Measurements from ENCODE around the gene HRG. TPM values are rescaled to one million over a fixed set of nuclear protein-coding genes. Genes with fewer than 3 reads are reported as not detected.

Gene HRG
- total RNA-seq, 1 donor from 2014 or later, result not detected

DNA sequence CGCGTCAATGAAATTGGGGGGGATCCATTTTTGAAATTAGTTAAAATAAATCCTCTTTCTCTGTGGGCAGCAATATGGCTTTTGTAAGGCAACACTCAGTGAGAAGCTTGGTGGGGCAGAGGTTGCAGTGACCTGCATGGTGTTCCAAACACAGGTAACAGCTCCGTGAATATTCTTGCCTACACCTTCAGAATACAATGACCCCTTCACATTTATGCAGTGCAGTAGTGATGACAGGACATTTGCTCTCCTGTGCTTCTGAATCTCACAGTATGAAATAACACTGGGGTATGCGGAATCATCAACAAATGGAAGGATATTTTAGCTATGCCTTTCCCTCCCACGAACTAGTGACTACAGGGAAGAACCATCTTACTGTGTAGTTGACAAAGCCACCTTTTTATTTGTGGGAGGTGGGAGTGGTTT, 46.0 kb upstream of the HRG start:
- Mint-ChIP-seq H3K9me3 (no peaks in the 10 kb centered on the region), H3K36me3 (ENCODE audit: low read depth) (no peaks in the 10 kb centered on the region), H3K27me3 (peaks cover 31% of the 10 kb centered on the region), H3K4me1 (peaks cover 11% of the 10 kb centered on the region), H3K4me3 (no peak overlapping the region), H3K27ac (no peak overlapping the region)
- ChIA-PET CTCF (interaction anchor here (7.7 kb wide), 1 partner anchor 204 kb away, joined by 187 read pairs; no protein-coding TSS in a partner anchor), POLR2A (no interaction called here)
- DNase-seq (no peak), ATAC-seq (ENCODE audit: low read depth) (no peak)
- TF ChIP-seq, protein P1, sequence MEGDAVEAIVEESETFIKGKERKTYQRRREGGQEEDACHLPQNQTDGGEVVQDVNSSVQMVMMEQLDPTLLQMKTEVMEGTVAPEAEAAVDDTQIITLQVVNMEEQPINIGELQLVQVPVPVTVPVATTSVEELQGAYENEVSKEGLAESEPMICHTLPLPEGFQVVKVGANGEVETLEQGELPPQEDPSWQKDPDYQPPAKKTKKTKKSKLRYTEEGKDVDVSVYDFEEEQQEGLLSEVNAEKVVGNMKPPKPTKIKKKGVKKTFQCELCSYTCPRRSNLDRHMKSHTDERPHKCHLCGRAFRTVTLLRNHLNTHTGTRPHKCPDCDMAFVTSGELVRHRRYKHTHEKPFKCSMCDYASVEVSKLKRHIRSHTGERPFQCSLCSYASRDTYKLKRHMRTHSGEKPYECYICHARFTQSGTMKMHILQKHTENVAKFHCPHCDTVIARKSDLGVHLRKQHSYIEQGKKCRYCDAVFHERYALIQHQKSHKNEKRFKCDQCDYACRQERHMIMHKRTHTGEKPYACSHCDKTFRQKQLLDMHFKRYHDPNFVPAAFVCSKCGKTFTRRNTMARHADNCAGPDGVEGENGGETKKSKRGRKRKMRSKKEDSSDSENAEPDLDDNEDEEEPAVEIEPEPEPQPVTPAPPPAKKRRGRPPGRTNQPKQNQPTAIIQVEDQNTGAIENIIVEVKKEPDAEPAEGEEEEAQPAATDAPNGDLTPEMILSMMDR (IDR thresholded peaks at IDR 0.05), result no peak
- intact Hi-C loops (cut with micrococcal nuclease), result loop anchor here (10.0 kb wide), 1 partner anchor 955 kb away; no protein-coding TSS in a partner anchor

DNA sequence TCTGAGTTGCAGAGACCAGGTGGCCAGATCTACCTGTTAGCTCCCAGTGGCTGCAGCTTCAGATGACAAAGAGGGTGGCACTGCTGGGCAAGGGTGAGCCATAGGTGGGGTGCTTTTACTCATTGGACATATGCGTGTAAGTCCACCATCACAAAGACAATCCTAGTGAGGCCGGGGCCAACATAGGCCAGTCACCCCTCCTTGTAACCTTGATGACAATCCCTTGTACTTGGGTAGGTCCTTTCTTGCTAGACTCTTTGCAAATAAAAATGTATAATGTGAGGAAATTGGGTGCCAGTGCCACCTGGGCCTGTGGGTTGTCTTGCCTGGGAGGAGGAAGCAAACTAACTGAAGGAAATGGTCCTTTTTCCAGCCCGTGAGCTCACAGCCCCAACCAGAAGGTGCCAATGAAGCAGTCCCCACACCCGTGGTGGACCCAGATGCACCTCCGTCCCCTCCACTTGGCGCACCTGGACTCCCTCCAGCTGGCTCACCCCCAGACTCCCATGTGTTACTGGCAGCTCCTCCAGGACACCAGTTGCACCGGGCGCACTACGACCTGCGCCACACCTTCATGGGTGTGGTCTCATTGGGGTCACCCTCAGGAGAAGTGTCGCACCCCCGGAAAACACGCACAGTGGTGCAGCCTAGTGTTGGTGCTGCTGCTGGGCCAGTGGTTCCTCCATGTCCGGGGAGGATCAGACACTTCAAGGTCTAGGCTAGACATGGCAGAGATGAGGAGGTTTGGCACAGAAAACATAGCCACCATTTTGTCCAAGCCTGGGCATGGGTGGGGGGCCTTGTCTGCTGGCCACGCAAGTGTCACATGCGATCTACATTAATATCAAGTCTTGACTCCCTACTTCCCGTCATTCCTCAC, 45.4 kb upstream of the HRG start:
- POLR2A ChIA-PET, result no interaction called here
- intact Hi-C loops (cut with micrococcal nuclease), result no loop called here
- H3K4me1 Mint-ChIP-seq, result peaks cover 9% of the 10 kb centered on the region
- H3K4me3 Mint-ChIP-seq, result no peak overlapping the region
- H3K36me3 Mint-ChIP-seq (ENCODE audit: low read depth), result no peaks in the 10 kb centered on the region
- no peak for DNase-seq
- H3K27me3 Mint-ChIP-seq, result peaks cover 29% of the 10 kb centered on the region
- no peak for ATAC-seq (ENCODE audit: low read depth)
- TF ChIP-seq, protein P1 (IDR thresholded peaks at IDR 0.05), result no peak
- no peaks in the 10 kb centered on the region for H3K9me3 Mint-ChIP-seq
- CTCF ChIA-PET, result no interaction called here
- no peak overlapping the region for H3K27ac Mint-ChIP-seq

DNA sequence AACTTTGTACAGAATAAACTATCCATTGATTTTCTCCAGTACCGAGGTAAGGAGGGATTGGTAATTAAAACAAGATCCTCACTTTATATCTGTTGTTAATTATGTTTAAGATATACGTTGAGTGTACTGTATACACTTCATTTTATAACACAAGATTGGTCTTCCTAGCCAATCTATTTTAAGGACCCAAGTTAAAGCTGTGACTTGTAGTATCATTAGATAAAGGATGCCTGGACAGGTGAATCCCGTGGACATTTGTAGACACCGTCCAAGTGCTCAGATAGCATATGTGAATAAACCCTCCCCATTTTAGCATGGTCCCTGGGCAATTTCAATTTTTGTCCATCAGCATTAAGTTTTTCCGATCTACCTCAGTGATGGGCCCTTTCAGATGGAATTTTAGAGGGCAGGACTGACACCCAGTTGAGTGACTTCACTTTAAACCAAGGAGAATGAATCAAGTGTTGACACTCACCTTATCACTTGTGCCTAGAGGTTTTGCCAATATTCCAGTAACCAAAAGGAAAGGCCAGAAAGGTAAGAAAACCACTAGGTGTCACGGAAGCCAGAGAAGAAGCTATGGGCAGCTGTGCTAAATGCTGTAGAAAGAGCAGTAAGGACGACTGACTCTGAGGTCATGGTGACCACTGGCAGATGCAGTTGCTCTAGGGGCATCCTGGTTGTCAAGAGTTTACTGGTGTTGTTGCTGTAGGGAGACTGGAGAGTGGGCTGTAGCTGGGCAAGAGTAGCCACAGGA, 43.7 kb upstream of the HRG start:
- intact Hi-C loops (cut with micrococcal nuclease), result no loop called here
- no peaks in the 10 kb centered on the region for H3K36me3 Mint-ChIP-seq (ENCODE audit: low read depth)
- no peaks in the 10 kb centered on the region for H3K9me3 Mint-ChIP-seq
- no peak overlapping the region for H3K27ac Mint-ChIP-seq
- H3K4me3 Mint-ChIP-seq, result no peak overlapping the region
- ATAC-seq (ENCODE audit: low read depth) (no peak), DNase-seq (no peak)
- TF ChIP-seq, protein P1 (IDR thresholded peaks at IDR 0.05), result no peak
- peaks cover 5% of the 10 kb centered on the region for H3K4me1 Mint-ChIP-seq
- H3K27me3 Mint-ChIP-seq, result peaks cover 26% of the 10 kb centered on the region
- ChIA-PET CTCF (interaction anchor here (1.3 kb wide), 1 partner anchor 9 kb away, joined by 4 read pairs; the partner anchor contains the start of gene AHSG), POLR2A (no interaction called here)

DNA sequence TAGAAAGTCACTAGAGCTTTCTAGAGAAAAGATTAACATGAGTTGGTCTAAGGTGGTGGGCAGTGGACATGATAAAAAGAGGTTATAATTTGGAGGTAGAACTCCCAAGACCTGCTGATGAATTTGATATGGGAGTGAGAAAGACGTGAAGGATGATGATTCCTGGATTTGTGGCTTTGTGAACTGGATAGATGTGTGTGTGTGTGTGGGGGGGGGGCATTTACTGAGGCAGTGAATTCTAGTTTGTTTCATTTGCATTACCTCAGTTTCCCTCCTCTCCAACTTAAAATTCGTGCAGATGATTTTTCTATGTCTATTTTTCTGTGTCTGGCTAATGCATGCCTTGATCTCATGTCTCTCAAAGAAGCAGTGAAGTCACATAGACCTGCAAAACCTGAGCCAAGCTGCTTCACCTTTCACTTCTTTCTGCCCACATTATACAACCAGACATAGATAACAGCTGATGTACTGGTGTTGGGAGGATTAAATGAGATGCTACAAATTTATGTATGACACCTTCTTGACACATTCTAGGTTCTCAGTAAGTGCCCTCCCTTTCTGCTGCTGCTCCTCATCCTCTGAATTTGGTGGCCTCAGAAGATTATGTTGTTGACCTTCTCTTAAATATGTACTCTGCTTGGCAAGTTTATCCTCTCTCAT, 43.0 kb upstream of the HRG start:
- ATAC-seq (ENCODE audit: low read depth) (no peak), DNase-seq (no peak)
- Mint-ChIP-seq H3K9me3 (no peaks in the 10 kb centered on the region), H3K27ac (no peak overlapping the region), H3K4me1 (no peaks in the 10 kb centered on the region), H3K27me3 (peaks cover 21% of the 10 kb centered on the region), H3K36me3 (ENCODE audit: low read depth) (no peaks in the 10 kb centered on the region), H3K4me3 (no peak overlapping the region)
- CTCF ChIA-PET, result interaction anchor here (1.1 to 1.3 kb wide), 2 partner anchors 8 to 10 kb away, joined by 4 read pairs; partner anchors contain the start of gene AHSG
- TF ChIP-seq, protein P1 (IDR thresholded peaks at IDR 0.05), result no peak
- intact Hi-C loops (cut with micrococcal nuclease), result no loop called here
- POLR2A ChIA-PET, result no interaction called here

All from activated B cell treated with CpG ODN at 0.5 μM for 24 hours (primary cell).